Stimulated activated CD4-positive, alpha-beta T cell treated with anti-CD3 and anti-CD28 coated beads, Interleukin-1b, Interleukin-23, amount 100 ng/mL, for 24 hours (primary cell): ENCODE data around the gene CLRN1.

Source experiments
- DNase-seq, 4 experiments: peaks; one replicate each; pipeline ENCODE4 v3.0.0-alpha.2; 2020; ENCODE audit warnings: low read depth in 4 of 4, low spot score in 1 of 4

The CLRN1 gene

DNA sequence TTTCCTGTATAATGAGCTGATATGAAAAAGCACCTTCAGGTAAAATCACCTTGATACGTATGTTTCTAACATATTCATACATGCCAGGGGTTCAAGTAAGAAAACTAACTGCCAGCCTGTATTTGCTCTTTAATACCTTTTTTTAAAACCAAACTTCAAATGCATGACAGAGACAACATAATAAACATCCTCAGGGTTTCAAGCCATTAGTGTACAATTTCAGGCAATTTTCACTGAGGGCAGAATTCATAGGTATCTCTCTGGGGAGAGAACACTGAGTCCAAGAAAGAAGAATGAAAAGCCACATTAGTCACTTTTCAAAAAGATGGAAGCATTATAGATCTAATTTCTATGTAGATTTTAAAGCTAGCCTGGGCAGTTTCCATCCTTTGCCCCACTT is 94.2 kb downstream of the CLRN1 start:
- DNase-seq: no peak

DNA sequence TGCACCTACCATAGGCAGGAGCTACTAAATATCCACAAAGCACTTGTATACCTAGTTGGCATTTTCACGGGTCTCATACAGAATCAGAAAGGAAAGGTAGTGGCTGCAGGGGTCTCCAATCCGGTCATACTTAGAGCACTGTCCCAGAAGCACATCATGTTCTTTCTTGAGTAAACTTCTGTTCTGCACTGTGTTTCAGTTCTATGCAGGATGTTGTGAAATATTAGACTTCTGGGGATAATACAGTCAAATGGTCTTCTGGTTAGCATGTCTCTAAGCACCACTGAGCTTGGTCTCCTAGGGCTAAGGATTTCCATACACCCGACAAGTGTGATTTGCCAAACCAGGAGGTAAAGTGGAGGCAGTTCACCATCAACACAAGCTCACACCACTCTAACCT is 95.2 kb downstream of the CLRN1 start:
- no peak for DNase-seq

DNA sequence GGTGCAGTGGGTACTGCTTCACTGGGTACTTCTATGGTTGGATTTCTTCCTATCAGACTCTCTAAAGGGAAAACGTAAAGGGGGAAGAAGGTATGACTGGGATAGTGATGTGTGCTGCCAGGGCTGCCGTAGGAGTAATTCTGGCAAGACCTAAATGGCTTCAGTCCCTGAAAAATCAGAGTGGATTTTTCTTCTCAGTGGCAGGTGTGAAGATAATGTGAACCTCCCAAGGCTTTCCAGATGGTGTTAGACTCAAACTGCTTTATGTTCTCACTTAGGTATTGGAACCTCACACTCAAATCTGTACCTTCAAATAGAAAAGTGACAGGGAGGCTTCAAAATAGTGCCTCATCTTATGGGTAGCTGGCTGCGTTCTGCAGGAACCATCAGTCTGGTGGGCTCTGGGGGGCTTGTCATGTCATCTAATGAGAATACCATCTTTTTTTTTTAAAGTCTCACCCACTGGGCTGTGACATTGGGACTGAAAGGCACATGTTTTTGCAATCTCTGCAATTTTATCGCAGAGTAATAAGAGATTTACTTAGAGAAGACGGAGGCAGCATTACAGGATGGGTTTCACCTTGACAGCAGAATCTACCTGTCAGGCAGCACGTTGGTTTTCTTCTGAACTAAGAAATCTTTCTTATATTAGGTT is 95.8 kb downstream of the CLRN1 start:
- DNase-seq: no peak
